Kidney epithelial cell (primary cell): ENCODE measurements around the gene HHIP. TPM values are rescaled to one million over a fixed set of nuclear protein-coding genes. Genes with fewer than 3 reads are reported as not detected.

Experiments used
- DNase-seq: peaks from one replicate; pipeline ENCODE4 v3.0.0-alpha.2; 2010; ENCODE audit warnings: low read depth
- H3K27me3 ChIP-seq: 2 replicates; pipeline ENCODE4 v1.6.0; 2011; ENCODE audit warnings: low read length; ENCODE audit not compliant: control insufficient read depth, insufficient read depth
- H3K36me3 ChIP-seq: 2 replicates; pipeline ENCODE4 v1.5.1; 2011; ENCODE audit warnings: low read length; ENCODE audit not compliant: control insufficient read depth, insufficient read depth
- H3K4me3 ChIP-seq: 2 replicates; pipeline ENCODE4 v1.5.1; 2011; ENCODE audit warnings: low read depth, mild to moderate bottlenecking, control low read depth, low read length
- total RNA-seq: library from RNA; depleted of rRNA; stranded (reverse); fragments of >200 nt; gene quantifications from 2 replicates; pipeline ENCODE4 v1.2.3, GENCODE V29; 2015
- TF ChIP-seq, protein P1 (sequence below): IDR thresholded peaks from 2 replicates; pipeline ENCODE4 v1.5.1; 2011; ENCODE audit warnings: mild to moderate bottlenecking, moderate library complexity, low read length, control low read depth, inconsistent platforms; ENCODE audit not compliant: insufficient read depth, poor library complexity, severe bottlenecking

The HHIP gene
- total RNA-seq, 1 donor from 2014 or later, result 0.54 TPM

DNA sequence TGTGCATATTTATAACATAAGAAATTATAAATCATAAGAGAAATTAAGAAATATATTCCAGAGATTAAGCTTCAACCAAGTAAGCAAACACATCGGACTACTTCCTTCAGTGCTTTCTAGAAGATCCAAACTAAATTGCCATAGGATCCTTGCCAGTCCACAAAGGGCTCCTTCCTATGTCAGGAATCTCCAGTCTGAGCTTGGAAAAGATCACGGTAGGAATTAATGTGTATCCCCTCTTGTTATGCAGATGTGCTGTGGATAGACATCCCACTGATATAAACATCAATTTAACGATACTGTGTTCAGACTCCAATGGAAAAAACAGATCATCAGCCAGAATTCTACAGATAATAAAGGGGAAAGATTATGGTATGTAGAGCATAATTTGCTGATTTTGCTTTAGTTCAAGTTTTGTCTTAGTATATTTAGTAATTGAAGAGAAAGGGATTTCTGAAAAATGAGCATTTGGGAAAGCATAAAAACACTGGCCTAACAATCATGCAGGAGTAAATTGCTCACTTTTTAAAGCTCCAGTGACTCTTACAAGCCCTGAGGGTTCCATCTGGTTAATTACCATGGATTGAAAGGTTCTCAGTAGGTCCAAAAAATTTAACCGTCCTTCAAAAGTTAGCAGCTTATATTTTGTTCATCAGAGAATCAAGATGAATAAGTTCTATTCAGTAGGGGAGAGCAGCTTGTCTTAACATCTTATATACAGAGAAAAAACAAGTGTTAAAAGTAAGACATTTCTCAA is 65.9 kb downstream of the HHIP start:
- Histone ChIP-seq H3K4me3 (no peak overlapping the region), H3K36me3 (no peaks in the 10 kb centered on the region), H3K27me3 (no peaks in the 10 kb centered on the region)
- DNase-seq, result no peak
- TF ChIP-seq, protein P1, sequence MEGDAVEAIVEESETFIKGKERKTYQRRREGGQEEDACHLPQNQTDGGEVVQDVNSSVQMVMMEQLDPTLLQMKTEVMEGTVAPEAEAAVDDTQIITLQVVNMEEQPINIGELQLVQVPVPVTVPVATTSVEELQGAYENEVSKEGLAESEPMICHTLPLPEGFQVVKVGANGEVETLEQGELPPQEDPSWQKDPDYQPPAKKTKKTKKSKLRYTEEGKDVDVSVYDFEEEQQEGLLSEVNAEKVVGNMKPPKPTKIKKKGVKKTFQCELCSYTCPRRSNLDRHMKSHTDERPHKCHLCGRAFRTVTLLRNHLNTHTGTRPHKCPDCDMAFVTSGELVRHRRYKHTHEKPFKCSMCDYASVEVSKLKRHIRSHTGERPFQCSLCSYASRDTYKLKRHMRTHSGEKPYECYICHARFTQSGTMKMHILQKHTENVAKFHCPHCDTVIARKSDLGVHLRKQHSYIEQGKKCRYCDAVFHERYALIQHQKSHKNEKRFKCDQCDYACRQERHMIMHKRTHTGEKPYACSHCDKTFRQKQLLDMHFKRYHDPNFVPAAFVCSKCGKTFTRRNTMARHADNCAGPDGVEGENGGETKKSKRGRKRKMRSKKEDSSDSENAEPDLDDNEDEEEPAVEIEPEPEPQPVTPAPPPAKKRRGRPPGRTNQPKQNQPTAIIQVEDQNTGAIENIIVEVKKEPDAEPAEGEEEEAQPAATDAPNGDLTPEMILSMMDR, result no peak

DNA sequence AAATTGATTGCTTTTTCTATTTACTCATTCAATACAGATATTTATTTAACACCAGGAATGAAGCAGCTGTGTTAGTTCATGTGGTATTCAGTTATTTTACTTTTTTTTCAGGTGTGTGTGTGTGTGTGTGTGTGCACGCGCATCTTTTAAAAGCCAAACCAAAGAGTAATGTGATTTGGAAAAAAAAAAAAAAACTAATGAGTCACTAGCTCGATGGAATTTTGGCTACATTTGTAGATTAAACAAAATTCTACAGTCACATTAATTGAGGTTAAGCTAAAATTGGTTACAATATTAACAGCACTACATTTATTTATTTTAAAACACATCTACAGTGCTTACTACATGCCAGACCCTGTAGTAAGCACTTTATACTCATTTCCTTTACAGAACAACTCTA is 66.8 kb downstream of the HHIP start:
- no peak overlapping the region for H3K4me3 ChIP-seq
- TF ChIP-seq, protein P1, result no peak
- no peaks in the 10 kb centered on the region for H3K36me3 ChIP-seq
- H3K27me3 ChIP-seq, result no peaks in the 10 kb centered on the region
- no peak for DNase-seq

DNA sequence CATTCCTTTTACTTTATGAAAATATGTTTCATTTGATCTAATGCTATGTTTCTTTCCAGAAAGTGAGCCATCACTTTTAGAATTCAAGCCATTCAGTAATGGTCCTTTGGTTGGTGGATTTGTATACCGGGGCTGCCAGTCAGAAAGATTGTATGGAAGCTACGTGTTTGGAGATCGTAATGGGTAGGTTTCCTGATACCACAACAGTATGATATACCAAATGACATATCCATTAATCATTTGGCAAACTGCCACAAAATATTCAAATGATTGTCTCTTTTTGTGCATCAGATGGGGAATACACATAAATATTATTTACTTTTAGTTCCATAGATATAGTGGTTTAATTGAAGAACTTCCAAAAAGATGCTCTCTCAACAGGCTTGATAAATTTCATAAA is 68.2 kb downstream of the HHIP start:
- H3K36me3 ChIP-seq, result no peaks in the 10 kb centered on the region
- DNase-seq, result no peak
- H3K4me3 ChIP-seq, result no peak overlapping the region
- H3K27me3 ChIP-seq, result no peaks in the 10 kb centered on the region
- TF ChIP-seq, protein P1, result no peak

DNA sequence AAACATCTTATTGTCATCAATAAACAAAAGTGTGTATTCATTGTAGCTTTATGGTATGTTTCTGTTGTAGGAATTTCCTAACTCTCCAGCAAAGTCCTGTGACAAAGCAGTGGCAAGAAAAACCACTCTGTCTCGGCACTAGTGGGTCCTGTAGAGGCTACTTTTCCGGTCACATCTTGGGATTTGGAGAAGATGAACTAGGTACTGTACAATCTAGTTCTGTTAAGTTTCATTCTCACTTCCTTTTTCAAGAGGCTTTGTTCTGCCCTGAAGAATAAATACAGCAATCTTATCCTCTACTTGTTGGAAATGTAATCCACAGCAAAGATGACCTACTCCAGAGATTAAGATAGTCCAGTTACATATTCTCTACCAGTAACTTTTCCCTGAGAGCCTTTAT is 69.3 kb downstream of the HHIP start:
- no peak for DNase-seq
- TF ChIP-seq, protein P1, result no peak
- no peaks in the 10 kb centered on the region for H3K36me3 ChIP-seq

DNA sequence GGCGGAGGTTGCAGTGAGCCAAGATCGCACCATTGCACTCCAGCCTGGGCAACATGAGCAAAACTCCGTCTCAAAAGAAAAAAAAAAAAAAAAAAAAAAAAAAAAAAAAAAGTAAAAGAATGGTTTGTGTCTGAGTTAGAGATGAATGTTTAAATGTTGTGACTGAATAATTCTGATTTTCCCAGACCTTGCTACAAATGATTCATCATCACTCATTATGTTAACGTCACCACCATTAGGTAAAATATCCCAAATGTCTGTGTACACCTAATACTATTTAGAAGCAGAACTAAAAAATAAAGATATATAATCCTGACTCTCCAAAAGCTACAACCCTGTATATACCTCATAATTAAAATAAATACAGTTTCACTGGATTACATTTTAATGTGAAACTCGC is 70.8 kb downstream of the HHIP start:
- TF ChIP-seq, protein P1, result no peak
- DNase-seq, result no peak
- Histone ChIP-seq H3K36me3 (no peaks in the 10 kb centered on the region), H3K27me3 (no peaks in the 10 kb centered on the region), H3K4me3 (no peak overlapping the region)

More for the DNA sequence above, 69.3 kb downstream of the HHIP start:
- Histone ChIP-seq H3K4me3 (no peak overlapping the region), H3K27me3 (no peaks in the 10 kb centered on the region)

DNA sequence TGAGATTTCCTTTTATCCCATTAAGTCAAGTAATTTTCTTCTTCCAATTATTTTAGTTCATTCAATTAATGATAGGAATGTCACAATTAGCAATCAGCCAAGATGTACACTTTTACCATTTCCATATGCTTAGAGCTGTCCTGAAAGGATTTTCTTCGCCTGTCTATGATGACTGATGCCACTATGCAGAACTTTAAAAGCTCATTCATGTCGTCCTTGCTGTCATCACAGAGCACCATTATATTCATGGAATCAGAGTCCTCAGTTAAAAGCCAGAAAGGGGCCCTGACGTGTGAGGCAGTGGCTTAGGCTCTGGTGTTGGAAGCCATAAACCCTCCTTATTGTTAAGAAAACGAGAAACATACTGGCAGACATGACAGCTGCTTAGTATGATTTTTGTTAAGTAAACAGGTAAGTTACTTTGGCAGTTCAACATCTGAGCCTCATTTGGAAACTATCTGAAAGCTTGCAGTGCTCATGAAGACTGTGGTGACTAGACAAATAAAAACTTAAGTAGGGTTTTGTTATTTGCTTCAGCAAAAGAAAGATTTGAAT is 73.1 kb downstream of the HHIP start:
- no peak overlapping the region for H3K4me3 ChIP-seq
- no peaks in the 10 kb centered on the region for H3K36me3 ChIP-seq
- DNase-seq, result no peak
- no peaks in the 10 kb centered on the region for H3K27me3 ChIP-seq
- TF ChIP-seq, protein P1, result no peak
